Endodermal cell (in vitro differentiated cells): ENCODE measurements around the gene RIN3. TPM values are rescaled to one million over a fixed set of nuclear protein-coding genes. Genes with fewer than 3 reads are reported as not detected.

ENCODE experiments used
- DNase-seq: peaks from one replicate; pipeline ENCODE4 v3.0.0-alpha.2; 2017
- H3K27ac ChIP-seq: 2 replicates; pipeline ENCODE4 v1.5.1; 2013; ENCODE audit warnings: mild to moderate bottlenecking, low read depth, low read length, moderate library complexity
- H3K27me3 ChIP-seq: 2 replicates; pipeline ENCODE4 v1.6.1; 2013; ENCODE audit warnings: mild to moderate bottlenecking, low read length, moderate library complexity; ENCODE audit not compliant: insufficient read depth, control insufficient read depth, poor library complexity, severe bottlenecking
- H3K36me3 ChIP-seq: 2 replicates; pipeline ENCODE4 v1.7.0; 2013; ENCODE audit warnings: mild to moderate bottlenecking, low read length, moderate library complexity; ENCODE audit not compliant: control insufficient read depth, insufficient read depth
- H3K4me1 ChIP-seq: one replicate; pipeline ENCODE4 v1.7.0; 2013; ENCODE audit warnings: low read length; ENCODE audit not compliant: control insufficient read depth, insufficient read depth
- H3K4me3 ChIP-seq: 2 replicates; pipeline ENCODE4 v1.5.1; 2013; ENCODE audit warnings: mild to moderate bottlenecking, low read length, moderate library complexity
- H3K9ac ChIP-seq: 2 replicates; pipeline ENCODE4 v1.6.1; 2013; ENCODE audit warnings: mild to moderate bottlenecking, low read length, moderate library complexity; ENCODE audit not compliant: poor library complexity, severe bottlenecking; ENCODE audit errors: extremely low read depth
- H3K9me3 ChIP-seq: 2 replicates; pipeline ENCODE4 v1.6.1; 2013; ENCODE audit warnings: mild to moderate bottlenecking, low read length, moderate library complexity; ENCODE audit not compliant: control insufficient read depth
- H3K27ac Mint-ChIP-seq: 2 replicates; pipeline ENCODE4 v1.8.0; 2020; ENCODE audit warnings: mixed read lengths
- H3K27me3 Mint-ChIP-seq: 2 replicates; pipeline ENCODE4 v1.8.0; 2021; ENCODE audit warnings: mild to moderate bottlenecking, mixed read lengths; ENCODE audit not compliant: insufficient read depth
- H3K36me3 Mint-ChIP-seq: 2 replicates; pipeline ENCODE4 v1.8.0; 2020; ENCODE audit warnings: low read depth, mixed read lengths
- H3K4me1 Mint-ChIP-seq: 2 replicates; pipeline ENCODE4 v1.8.0; 2020; ENCODE audit warnings: mixed read lengths
- H3K4me3 Mint-ChIP-seq: 2 replicates; pipeline ENCODE4 v1.8.0; 2020; ENCODE audit warnings: mild to moderate bottlenecking, moderate library complexity, mixed read lengths
- H3K9me3 Mint-ChIP-seq: 2 replicates; pipeline ENCODE4 v1.8.0; 2020; ENCODE audit warnings: mild to moderate bottlenecking, mixed read lengths
- CTCF ChIP-seq: fragments of 200-600 bp; sonication (generic); conservative IDR thresholded peaks from 2 replicates; pipeline ENCODE4 v1.5.0; 2021; ENCODE audit warnings: antibody characterized with exemption, mild to moderate bottlenecking
- WGBS, 2 experiments: methylation state at CpG; one replicate each; pipeline versions ENCODE4 v1.1.5 to v1.1.7; 2013; ENCODE audit warnings: missing lambda C conversion rate in 2 of 2, mixed read lengths in 1 of 2; ENCODE audit not compliant: insufficient coverage in 1 of 2, insufficient read length in 1 of 2; 5-methylcytosine and 5-hydroxymethylcytosine counted together
- total RNA-seq, 2 donors: library from RNA; stranded (reverse); fragmentation: NEBNext Ultra II Directional in 1 of 2; extraction: Animal tissue kit (Norgen Biotek cat#: 25700) in 1 of 2; gene quantifications; 2 replicates in 1 of 2; 3 replicates in 1 of 2; pipeline ENCODE4 v1.2.1, GENCODE V29; 2021

The RIN3 gene
- total RNA-seq, 2 donors from 2014 or later, result 5.2 to 6.0 TPM

DNA sequence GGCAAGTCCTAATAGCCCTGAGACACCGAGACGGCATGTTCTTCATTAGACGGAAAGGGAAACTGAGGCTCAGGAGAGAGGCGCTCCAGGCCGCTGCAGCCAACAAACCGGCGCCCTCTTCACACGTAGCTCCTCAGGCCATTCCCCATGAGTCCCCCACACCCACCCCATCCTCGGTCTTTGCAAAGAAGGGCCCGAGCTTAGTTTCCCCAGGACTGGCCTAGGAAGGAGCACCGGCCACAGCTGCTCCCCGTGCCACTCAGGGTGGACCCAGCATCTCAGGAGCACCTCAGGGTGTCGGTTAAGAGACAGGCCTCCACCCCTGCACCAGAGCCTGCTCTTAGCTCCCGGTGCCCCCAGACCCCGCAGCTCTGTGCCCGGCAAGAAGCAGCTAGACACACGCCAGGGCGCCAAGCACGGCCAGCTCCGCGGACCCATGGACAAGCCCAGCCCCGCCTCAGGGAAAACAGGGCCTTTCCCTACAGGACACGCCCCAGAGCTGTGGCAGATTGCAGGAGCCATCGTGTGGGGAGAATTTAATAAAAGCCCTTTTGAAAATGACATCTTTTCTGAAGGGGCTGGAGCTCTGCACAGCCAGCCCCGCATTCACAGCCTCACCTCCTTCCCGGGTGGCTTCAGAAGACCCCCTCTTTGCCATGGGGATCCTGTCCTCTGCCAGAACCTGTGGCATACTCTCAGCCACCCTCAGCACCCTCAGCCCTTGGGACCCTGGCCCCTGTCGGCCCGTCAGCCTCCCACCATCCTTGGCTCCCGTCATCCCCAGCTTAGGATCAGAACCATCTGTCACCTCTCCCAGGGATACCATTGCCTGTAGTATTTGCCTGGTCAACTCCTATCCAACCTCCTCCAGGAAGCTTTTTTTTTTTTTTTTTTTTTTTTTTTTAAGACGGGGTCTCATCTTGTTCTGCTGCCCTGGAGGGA is 175.1 kb downstream of the RIN3 start:
- H3K9me3 ChIP-seq, result no peaks in the 10 kb centered on the region
- H3K36me3 ChIP-seq, result no peaks in the 10 kb centered on the region
- TF ChIP-seq CTCF, result no peak
- H3K4me1 ChIP-seq, result no peaks in the 10 kb centered on the region
- no peak overlapping the region for H3K4me3 ChIP-seq
- H3K27me3 ChIP-seq, result peaks cover 25% of the 10 kb centered on the region
- Mint-ChIP-seq H3K27ac (no peak overlapping the region), H3K9me3 (no peaks in the 10 kb centered on the region), H3K27me3 (peaks cover 27% of the 10 kb centered on the region), H3K36me3 (no peaks in the 10 kb centered on the region), H3K4me3 (peak overlapping the region; percentile 41), H3K4me1 (no peaks in the 10 kb centered on the region)
- DNase-seq, result no peak
- WGBS, 2 experiments, result 89 to 93% methylated on average over 17 to 30 of the region's 30 CpGs
- H3K9ac ChIP-seq, result no peak overlapping the region
- no peak overlapping the region for H3K27ac ChIP-seq

GRCh38 chr14:92690171-92691011 is 176.8 kb downstream of the RIN3 start:
- TF ChIP-seq CTCF, result peak; percentile 68
- Histone ChIP-seq H3K9me3 (no peaks in the 10 kb centered on the region), H3K4me3 (no peak overlapping the region), H3K4me1 (no peaks in the 10 kb centered on the region), H3K36me3 (no peaks in the 10 kb centered on the region), H3K27ac (no peak overlapping the region), H3K9ac (no peak overlapping the region), H3K27me3 (peaks cover 25% of the 10 kb centered on the region)
- Mint-ChIP-seq H3K27ac (no peak overlapping the region), H3K9me3 (no peaks in the 10 kb centered on the region), H3K4me3 (no peak overlapping the region), H3K36me3 (no peaks in the 10 kb centered on the region), H3K27me3 (peaks cover 36% of the 10 kb centered on the region), H3K4me1 (no peaks in the 10 kb centered on the region)
- 88 to 92% methylated on average over 4 to 13 of the region's 13 CpGs for WGBS, 2 experiments
- peak; percentile 75 for DNase-seq

GRCh38 chr14:92692822-92693226 is 179.2 kb downstream of the RIN3 start:
- Histone ChIP-seq H3K27me3 (peaks cover 23% of the 10 kb centered on the region), H3K4me3 (no peak overlapping the region), H3K4me1 (no peaks in the 10 kb centered on the region), H3K9ac (no peak overlapping the region), H3K36me3 (no peaks in the 10 kb centered on the region), H3K27ac (no peak overlapping the region), H3K9me3 (no peaks in the 10 kb centered on the region)
- H3K4me3 Mint-ChIP-seq, result no peak overlapping the region
- H3K4me1 Mint-ChIP-seq, result no peaks in the 10 kb centered on the region
- peaks cover 34% of the 10 kb centered on the region for H3K27me3 Mint-ChIP-seq
- TF ChIP-seq CTCF, result no peak
- DNase-seq, result no peak
- H3K9me3 Mint-ChIP-seq, result no peaks in the 10 kb centered on the region
- no peaks in the 10 kb centered on the region for H3K36me3 Mint-ChIP-seq
- 83 to 100% methylated on average over 2 of the region's 2 CpGs for WGBS, 2 experiments
- H3K27ac Mint-ChIP-seq, result no peak overlapping the region
